ENCODE results near the gene ARID3C.

DNA sequence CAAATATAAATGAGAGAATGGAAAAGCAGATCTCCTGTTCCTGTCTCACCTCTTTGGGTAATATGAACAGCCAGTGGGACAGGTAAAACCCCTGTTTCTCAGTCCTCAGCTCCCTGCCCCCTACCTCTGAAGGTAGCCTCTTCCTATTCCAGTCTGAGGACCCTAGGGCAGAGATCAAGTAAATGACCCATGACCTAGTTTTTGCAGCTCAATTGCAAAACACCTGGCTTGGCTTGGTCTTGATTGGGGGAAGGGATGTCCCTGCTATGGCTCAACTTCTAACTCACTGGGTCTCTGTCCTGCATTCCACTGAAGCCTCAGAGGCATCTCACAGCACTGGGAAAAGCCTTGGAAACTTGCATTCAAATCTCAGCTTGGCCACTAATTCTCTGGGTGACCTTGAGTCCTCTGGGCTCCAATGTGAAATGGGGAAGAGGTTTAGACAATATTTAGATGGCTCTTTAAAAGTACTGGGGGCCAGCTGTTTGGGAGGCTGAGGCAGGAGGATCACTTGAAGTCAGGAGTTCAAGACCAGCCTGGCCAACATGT, 16.0 kb upstream of the ARID3C start:
- TF ChIP-seq GATA2 (IDR thresholded peaks at IDR 0.05; ENCODE audit: low read depth, low read length) (no peak), GATA3 (IDR thresholded peaks at IDR 0.05; ENCODE audit: low read depth, low read length) (no peak)

Measured in SH-SY5Y (cell line).